Panc1 (cell line): ENCODE data around the gene PTEN. TPM values are rescaled to one million over a fixed set of nuclear protein-coding genes. Genes with fewer than 3 reads are reported as not detected.

Source experiments
- ATAC-seq: fragments of 200-7000 bp; cut with Tn5 transposase; 2 replicates; pipeline ENCODE4 v1.9.1; 2020; ENCODE audit warnings: mild to moderate bottlenecking, moderate library complexity
- BruUV-seq: library from RNA; stranded (reverse); fragments of 400-500 nt; replicated peaks from 2 replicates; lab custom pipeline; 2021; lab: Mats Ljungman, UMichigan
- CTCF ChIA-PET: fragments of 300-600 bp; sonication (Branson Sonifier 250); formaldehyde crosslinking; loops from one replicate; lab custom pipeline; 2022; ENCODE audit warnings: antibody characterized with exemption; lab: Charles Lee
- POLR2A ChIA-PET: fragments of 300-600 bp; sonication (Branson Sonifier 250); formaldehyde crosslinking; loops from one replicate; lab custom pipeline; 2022; ENCODE audit warnings: antibody characterized with exemption; lab: Charles Lee
- DNase-seq: peaks from one replicate; pipeline ENCODE4 v3.0.0-alpha.2; 2010; ENCODE audit warnings: low read depth, low spot score
- H3K27ac ChIP-seq: 2 replicates; pipeline ENCODE4 v1.5.1; 2011; ENCODE audit warnings: mild to moderate bottlenecking, low read length, inconsistent platforms
- H3K27me3 ChIP-seq: fragments of 200-500 bp; sonication (Bioruptor generic); 2 replicates; pipeline ENCODE4 v1.6.0; 2014; ENCODE audit warnings: low read length, inconsistent platforms; ENCODE audit not compliant: control insufficient read depth, insufficient read depth
- H3K36me3 ChIP-seq: fragments of 200-500 bp; sonication (Bioruptor generic); 2 replicates; pipeline ENCODE4 v1.5.1; 2014; ENCODE audit warnings: inconsistent platforms, mild to moderate bottlenecking, low read length, moderate library complexity; ENCODE audit not compliant: control insufficient read depth, insufficient read depth
- H3K4me1 ChIP-seq: 2 replicates; pipeline ENCODE4 v1.5.1; 2011; ENCODE audit warnings: inconsistent platforms, mild to moderate bottlenecking, low read length, moderate library complexity; ENCODE audit not compliant: control insufficient read depth, insufficient read depth
- H3K4me3 ChIP-seq, 2 experiments: 2 replicates each; pipeline ENCODE4 v1.5.1; 2011 to 2012; ENCODE audit warnings: low read depth in 2 of 2, low read length in 2 of 2, mild to moderate bottlenecking in 2 of 2, inconsistent platforms in 1 of 2, moderate library complexity in 1 of 2
- H3K9me3 ChIP-seq: fragments of 200-500 bp; sonication (Bioruptor generic); 2 replicates; pipeline ENCODE4 v1.5.1; 2014; ENCODE audit warnings: low read depth, mild to moderate bottlenecking, inconsistent platforms, low read length, moderate library complexity; ENCODE audit not compliant: control insufficient read depth, insufficient read depth
- CTCF ChIP-seq: fragments of 450-650 bp; IDR thresholded peaks from 2 replicates; pipeline ENCODE4 v1.5.1; 2017; ENCODE audit warnings: mild to moderate bottlenecking
- POLR2AphosphoS5 ChIP-seq: IDR thresholded peaks from 2 replicates; pipeline ENCODE4 v1.6.1; 2012; ENCODE audit warnings: mild to moderate bottlenecking, low read depth, low read length, moderate library complexity
- REST ChIP-seq, 2 experiments: IDR thresholded peaks; 2 replicates each; pipeline ENCODE4 v1.6.1; 2011 to 2012; ENCODE audit warnings: low read depth in 2 of 2, control low read depth in 1 of 2, low read length in 1 of 2, mild to moderate bottlenecking in 1 of 2, moderate library complexity in 1 of 2; ENCODE audit not compliant: insufficient read depth in 1 of 2
- SIN3A ChIP-seq: IDR thresholded peaks from 2 replicates; pipeline ENCODE4 v1.6.1; 2012; ENCODE audit warnings: low read depth, mild to moderate bottlenecking, low read length, moderate library complexity, borderline replicate concordance; ENCODE audit not compliant: insufficient read depth
- TCF7L2 ChIP-seq: IDR thresholded peaks from 2 replicates; pipeline ENCODE4 v1.6.1; 2011; ENCODE audit warnings: mild to moderate bottlenecking, low read depth, low read length, inconsistent platforms
- in situ Hi-C: cut with HindIII; loops from 2 replicates; pipeline ENCODE4 v1.10.0; 2016; ENCODE audit warnings: low sequenced_read_pairs, low pct_unique_long_range_greater_than_20kb
- intact Hi-C: fragments of 100-400 bp; cut with micrococcal nuclease; formaldehyde crosslinking; loops from one replicate; pipeline ENCODE4 v1.10.0; 2022; ENCODE audit not compliant: unreplicated experiment
- total RNA-seq: library from RNA; stranded (reverse); gene quantifications from one replicate; pipeline ENCODE4 v1.2.1, GENCODE V29; 2021; ENCODE audit not compliant: unreplicated experiment

Gene PTEN
- total RNA-seq, 1 experiment from 2014 or later, result 88.9 TPM

GRCh38 chr10:87869773-87870551 is 6.5 kb downstream of the PTEN start:
- intact Hi-C loops, result loop anchor here (5.0 kb wide), 1 partner anchor 87 kb away; no protein-coding TSS in a partner anchor

GRCh38 chr10:87872828-87873227 is 9.4 kb downstream of the PTEN start:
- Histone ChIP-seq H3K9me3 (no peaks in the 10 kb centered on the region), H3K4me3 (no peak overlapping the region), H3K4me1 (peaks cover 18% of the 10 kb centered on the region; the same call in 1 of the 2 replicates), H3K27me3 (no peaks in the 10 kb centered on the region), H3K36me3 (0 out of 2 replicates have a peak, but pooled peaks cover 3% of the 10 kb centered on the region), H3K27ac (no peak overlapping the region)
- intact Hi-C loops, result no loop called here
- CTCF ChIA-PET, result no interaction called here
- no peak for ATAC-seq
- in situ Hi-C loops, result no loop called here
- POLR2A ChIA-PET, result interaction anchor here (0.5 kb wide), 1 partner anchor 32 kb away, joined by 6 read pairs; no protein-coding TSS in a partner anchor
- TF ChIP-seq REST (IDR thresholded peaks at IDR 0.05; ENCODE audit: insufficient read depth in 1 of 2, low read depth in 2 of 2, low read length in 1 of 2) (no peak), POLR2AphosphoS5 (no peak), SIN3A (no peak)
- no peak for DNase-seq
- no TSS peak for BruUV-seq

More at GRCh38 chr10:87869773-87870551, 6.5 kb downstream of the PTEN start:
- in situ Hi-C loops, result no loop called here
- ChIA-PET POLR2A (no interaction called here), CTCF (no interaction called here)
- Histone ChIP-seq H3K27me3 (no peaks in the 10 kb centered on the region), H3K4me3 (no peak overlapping the region), H3K9me3 (no peaks in the 10 kb centered on the region), H3K27ac (no peak overlapping the region), H3K4me1 (peaks cover 23% of the 10 kb centered on the region; the same call in 1 of the 2 replicates), H3K36me3 (peaks cover 5% of the 10 kb centered on the region)
- no TSS peak for BruUV-seq
- TF ChIP-seq POLR2AphosphoS5 (no peak), SIN3A (no peak), CTCF (no peak), REST (IDR thresholded peaks at IDR 0.05; ENCODE audit: insufficient read depth in 1 of 2, low read depth in 2 of 2, low read length in 1 of 2) (no peak), TCF7L2 (no peak)
- no peak for ATAC-seq
- no peak for DNase-seq
